K562 (cell line): ENCODE measurements around the gene RUFY2. TPM values are rescaled to one million over a fixed set of nuclear protein-coding genes. Genes with fewer than 3 reads are reported as not detected.

Source experiments
- BRD9 ChIP-seq: fragments of 450-650 bp; IDR thresholded peaks from 2 replicates; pipeline ENCODE4 v1.6.1; 2018; ENCODE audit warnings: low read depth; ENCODE audit not compliant: partially characterized antibody
- CBX5 ChIP-seq: IDR thresholded peaks from 2 replicates; pipeline ENCODE4 v1.6.1; 2014; ENCODE audit warnings: low read depth, borderline replicate concordance
- DEAF1 ChIP-seq: fragments of 450-650 bp; formaldehyde crosslinking; IDR thresholded peaks from 2 replicates; pipeline ENCODE4 v1.4.0; 2020; ENCODE audit warnings: mild to moderate bottlenecking, moderate library complexity
- DPF2 ChIP-seq: fragments of 450-650 bp; IDR thresholded peaks from 2 replicates; pipeline ENCODE4 v1.6.1; 2016
- EP400 ChIP-seq: fragments of 450-650 bp; IDR thresholded peaks from 2 replicates; pipeline ENCODE4 v1.6.1; 2017; ENCODE audit warnings: antibody characterized with exemption, mild to moderate bottlenecking, moderate library complexity
- FOXJ2 ChIP-seq: fragments of 200-800 bp; sonication (Bioruptor generic); IDR thresholded peaks from 2 replicates; pipeline ENCODE4 v1.6.1; 2016; ENCODE audit warnings: missing genetic modification characterization, missing compliant biosample characterization
- HLTF ChIP-seq: fragments of 450-650 bp; IDR thresholded peaks from 2 replicates; pipeline ENCODE4 v1.6.1; 2016
- KLF10 ChIP-seq: fragments of 250-450 bp; sonication (Bioruptor Pico); IDR thresholded peaks from 2 replicates; pipeline ENCODE4 v1.6.1; 2021; ENCODE audit warnings: matching md5 sums
- LARP7 ChIP-seq: fragments of 450-650 bp; IDR thresholded peaks from 2 replicates; pipeline ENCODE4 v1.6.1; 2016
- LEF1 ChIP-seq: fragments of 450-650 bp; IDR thresholded peaks from 2 replicates; pipeline ENCODE4 v1.6.1; 2016; ENCODE audit warnings: mild to moderate bottlenecking
- NBN ChIP-seq: fragments of 450-650 bp; IDR thresholded peaks from 2 replicates; pipeline ENCODE4 v1.6.1; 2016; ENCODE audit warnings: low read depth, mild to moderate bottlenecking
- PHF20 ChIP-seq: fragments of 450-650 bp; IDR thresholded peaks from 2 replicates; pipeline ENCODE4 v1.6.1; 2018; ENCODE audit not compliant: partially characterized antibody
- SMARCE1 ChIP-seq: fragments of 450-650 bp; IDR thresholded peaks from 2 replicates; pipeline ENCODE4 v1.7.1; 2016; ENCODE audit warnings: mild to moderate bottlenecking
- ZC3H4 ChIP-seq: sonication (generic); formaldehyde crosslinking; IDR thresholded peaks from 2 replicates; pipeline ENCODE4 v1.9.0; 2021; ENCODE audit warnings: missing genetic modification reagents, borderline replicate concordance
- ZEB2 ChIP-seq: fragments of 450-650 bp; IDR thresholded peaks from 2 replicates; pipeline ENCODE4 v1.6.1; 2016
- polyA plus RNA-seq, 8 experiments: library from polyadenylated mRNA; depleted of rRNA in 4 of 8; stranded (reverse) in 5 of 8; unstranded in 3 of 8; fragments of >200 nt; fragmentation: Nextera tagmentation in 2 of 8; fragmentation: Illumina TruSeq in 1 of 8; extraction: Ambion mirVana in 2 of 8; extraction: Trizol in 1 of 8; gene quantifications; 2 replicates each; pipeline versions ENCODE4 v1.2.1 to v1.2.3, GENCODE V29; 2011 to 2014; ENCODE audit warnings: inconsistent platforms in 1 of 8, missing spikeins in 1 of 8
- total RNA-seq, 7 experiments: library from RNA; depleted of rRNA in 6 of 7; stranded (reverse); fragments of >200 nt in 6 of 7; fragmentation: Illumina TruSeq in 2 of 7; extraction: Trizol in 2 of 7; gene quantifications; 2 replicates each; pipeline versions ENCODE4 v1.2.1 to v1.2.3, GENCODE V29; 2011 to 2021; ENCODE audit warnings: low replicate concordance in 1 of 7
- TF ChIP-seq, protein P1 (sequence below): fragments of 250-450 bp; sonication (Bioruptor Pico); IDR thresholded peaks from 2 replicates; pipeline ENCODE4 v1.5.1; 2021; ENCODE audit warnings: mild to moderate bottlenecking
- TF ChIP-seq, protein P2 (sequence below): sonication (generic); formaldehyde crosslinking; IDR thresholded peaks from 2 replicates; pipeline ENCODE4 v1.9.0; 2022; ENCODE audit warnings: mild to moderate bottlenecking, missing genetic modification reagents
- TF ChIP-seq, protein P3 (sequence below): fragments of 250-450 bp; sonication (Bioruptor Pico); IDR thresholded peaks from 2 replicates; pipeline ENCODE4 v1.4.0; 2020; ENCODE audit warnings: mild to moderate bottlenecking, moderate library complexity

Gene RUFY2
- total and polyA plus RNA-seq, 9 of the 15 experiments (the other 6 are each of a cell fraction or from before 2014, with no cell fraction given) = 3.7 to 20.1 (median 12.6) TPM

GRCh38 chr10:68408898-68409518, 1.9 kb upstream of the RUFY2 start (continued):
- TF ChIP-seq, protein P1, sequence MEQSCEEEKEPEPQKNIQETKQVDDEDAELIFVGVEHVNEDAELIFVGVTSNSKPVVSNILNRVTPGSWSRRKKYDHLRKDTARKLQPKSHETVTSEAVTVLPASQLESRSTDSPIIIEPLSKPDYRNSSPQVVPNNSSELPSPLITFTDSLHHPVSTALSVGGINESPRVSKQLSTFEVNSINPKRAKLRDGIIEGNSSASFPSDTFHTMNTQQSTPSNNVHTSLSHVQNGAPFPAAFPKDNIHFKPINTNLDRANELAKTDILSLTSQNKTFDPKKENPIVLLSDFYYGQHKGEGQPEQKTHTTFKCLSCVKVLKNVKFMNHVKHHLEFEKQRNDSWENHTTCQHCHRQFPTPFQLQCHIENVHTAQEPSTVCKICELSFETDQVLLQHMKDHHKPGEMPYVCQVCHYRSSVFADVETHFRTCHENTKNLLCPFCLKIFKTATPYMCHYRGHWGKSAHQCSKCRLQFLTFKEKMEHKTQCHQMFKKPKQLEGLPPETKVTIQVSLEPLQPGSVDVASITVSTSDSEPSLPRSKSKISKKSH (CRISPR knock-in tag) = no peak
- TF ChIP-seq FOXJ2 (peak; percentile 71; the same call in 1 of the 2 replicates), NBN (peak; percentile 25; the same call in 1 of the 2 replicates), EP400 (peak; percentile 38; the same call in 1 of the 2 replicates), DEAF1 (CRISPR knock-in tag) (no peak), LEF1 (peak; percentile 66; the same call in 1 of the 2 replicates), DPF2 (peak; percentile 62), BRD9 (peak; percentile 77), HLTF (peak; percentile 60; the same call in 1 of the 2 replicates), ZC3H4 (CRISPR knock-in tag) (no peak), LARP7 (peak; percentile 78; the same call in 1 of the 2 replicates), KLF10 (no peak), PHF20 (no peak), ZEB2 (peak; percentile 84), CBX5 (no peak), SMARCE1 (peak; percentile 74; the same call in 1 of the 2 replicates)
- TF ChIP-seq, protein P2, sequence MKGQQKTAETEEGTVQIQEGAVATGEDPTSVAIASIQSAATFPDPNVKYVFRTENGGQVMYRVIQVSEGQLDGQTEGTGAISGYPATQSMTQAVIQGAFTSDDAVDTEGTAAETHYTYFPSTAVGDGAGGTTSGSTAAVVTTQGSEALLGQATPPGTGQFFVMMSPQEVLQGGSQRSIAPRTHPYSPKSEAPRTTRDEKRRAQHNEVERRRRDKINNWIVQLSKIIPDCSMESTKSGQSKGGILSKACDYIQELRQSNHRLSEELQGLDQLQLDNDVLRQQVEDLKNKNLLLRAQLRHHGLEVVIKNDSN (CRISPR knock-in tag) = no peak
- TF ChIP-seq, protein P3, sequence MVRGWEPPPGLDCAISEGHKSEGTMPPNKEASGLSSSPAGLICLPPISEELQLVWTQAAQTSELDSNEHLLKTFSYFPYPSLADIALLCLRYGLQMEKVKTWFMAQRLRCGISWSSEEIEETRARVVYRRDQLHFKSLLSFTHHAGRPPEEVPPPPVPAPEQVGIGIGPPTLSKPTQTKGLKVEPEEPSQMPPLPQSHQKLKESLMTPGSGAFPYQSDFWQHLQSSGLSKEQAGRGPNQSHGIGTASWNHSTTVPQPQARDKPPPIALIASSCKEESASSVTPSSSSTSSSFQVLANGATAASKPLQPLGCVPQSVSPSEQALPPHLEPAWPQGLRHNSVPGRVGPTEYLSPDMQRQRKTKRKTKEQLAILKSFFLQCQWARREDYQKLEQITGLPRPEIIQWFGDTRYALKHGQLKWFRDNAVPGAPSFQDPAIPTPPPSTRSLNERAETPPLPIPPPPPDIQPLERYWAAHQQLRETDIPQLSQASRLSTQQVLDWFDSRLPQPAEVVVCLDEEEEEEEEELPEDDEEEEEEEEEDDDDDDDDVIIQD (CRISPR knock-in tag) = no peak
- TF ChIP-seq, all 486 proteins: peak for 31
